ENCODE results near the gene UBB.

UBB gene

DNA sequence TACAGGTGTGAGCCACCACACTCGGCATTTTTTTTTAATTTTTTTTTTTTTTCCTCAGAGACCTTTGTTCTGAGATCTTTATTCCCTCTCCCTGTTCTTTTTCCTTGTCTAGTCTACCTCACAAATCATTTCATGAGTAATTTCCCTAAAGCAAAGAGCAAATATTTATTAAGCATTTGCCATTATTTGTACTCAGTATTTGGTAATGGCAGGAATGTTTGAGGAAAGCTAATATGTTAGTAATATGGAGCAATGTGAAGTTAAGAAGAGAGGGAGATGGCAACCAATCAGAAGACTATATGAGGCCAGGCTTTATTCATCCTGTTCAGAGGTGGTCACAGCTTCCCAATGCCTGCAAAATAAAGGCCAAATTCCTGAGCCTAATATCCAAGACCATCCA lies 40.9 kb upstream of the UBB start:
- Histone ChIP-seq H3K9me2 (replicated peaks; ENCODE audit: control insufficient read depth, low read length) (no peaks in the 10 kb centered on the region), H3K4me2 (ENCODE audit: low read length) (no peak overlapping the region), H3K4me3 (ENCODE audit: low read length) (no peak overlapping the region), H3K27ac (ENCODE audit: low read depth, low read length) (no peak overlapping the region), H3K36me3 (ENCODE audit: control insufficient read depth, low read length) (peaks cover 16% of the 10 kb centered on the region), H4K20me1 (ENCODE audit: control insufficient read depth, insufficient read depth, low read depth, low read length) (no peaks in the 10 kb centered on the region), H3K4me1 (ENCODE audit: control insufficient read depth, low read length) (no peaks in the 10 kb centered on the region), H3F3A (ENCODE audit: control insufficient read depth, insufficient read depth) (peaks cover 4% of the 10 kb centered on the region; the same call in 1 of the 2 replicates), H3K79me2 (ENCODE audit: control insufficient read depth, low read length) (no peaks in the 10 kb centered on the region), H3K9me3 (ENCODE audit: control insufficient read depth, insufficient read depth, low read length) (no peaks in the 10 kb centered on the region), H3K27me3 (ENCODE audit: control insufficient read depth, low read length) (no peaks in the 10 kb centered on the region)
- no peak for TF ChIP-seq CTCF (IDR thresholded peaks at IDR 0.05; ENCODE audit: low read depth, low read length, poor library complexity, severe bottlenecking)
- TF ChIP-seq EZH2phosphoT487 (IDR thresholded peaks at IDR 0.05; ENCODE audit: borderline replicate concordance, low read length) = no peak

DNA sequence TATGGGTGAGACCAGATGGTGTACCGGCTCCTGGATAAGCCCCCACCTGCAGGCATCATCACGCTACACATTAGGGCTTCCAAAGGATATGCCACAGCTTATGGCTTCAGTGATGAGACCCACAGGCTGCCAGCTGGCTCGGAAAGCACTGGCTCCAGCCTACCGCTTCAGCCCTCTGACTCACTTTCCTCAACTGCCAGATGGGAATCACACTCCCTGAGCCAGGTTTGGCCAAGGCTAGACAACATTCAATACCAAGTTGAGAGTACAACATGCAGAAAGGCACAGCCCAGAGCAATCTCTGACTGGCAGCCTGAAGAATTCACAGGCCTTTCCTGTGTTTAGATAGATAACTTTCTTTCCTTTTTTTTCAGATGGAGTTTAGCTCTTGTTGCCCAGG lies 37.9 kb upstream of the UBB start:
- H3K36me3 ChIP-seq (ENCODE audit: control insufficient read depth, low read length) = peaks cover 35% of the 10 kb centered on the region
- no peaks in the 10 kb centered on the region for H3K27me3 ChIP-seq (ENCODE audit: control insufficient read depth, low read length)
- H3K4me1 ChIP-seq (ENCODE audit: control insufficient read depth, low read length) = no peaks in the 10 kb centered on the region
- H3K4me2 ChIP-seq (ENCODE audit: low read length) = no peak overlapping the region
- peaks cover 4% of the 10 kb centered on the region; the same call in 1 of the 2 replicates for H3F3A ChIP-seq (ENCODE audit: control insufficient read depth, insufficient read depth)
- H3K9me3 ChIP-seq (ENCODE audit: control insufficient read depth, insufficient read depth, low read length) = no peaks in the 10 kb centered on the region
- no peaks in the 10 kb centered on the region for H3K9me2 ChIP-seq (replicated peaks; ENCODE audit: control insufficient read depth, low read length)
- no peak overlapping the region for H3K4me3 ChIP-seq (ENCODE audit: low read length)
- H3K27ac ChIP-seq (ENCODE audit: low read depth, low read length) = no peak overlapping the region
- no peak for TF ChIP-seq CTCF (IDR thresholded peaks at IDR 0.05; ENCODE audit: low read depth, low read length, poor library complexity, severe bottlenecking)
- no peak for TF ChIP-seq EZH2phosphoT487 (IDR thresholded peaks at IDR 0.05; ENCODE audit: borderline replicate concordance, low read length)
- no peaks in the 10 kb centered on the region for H3K79me2 ChIP-seq (ENCODE audit: control insufficient read depth, low read length)
- no peaks in the 10 kb centered on the region for H4K20me1 ChIP-seq (ENCODE audit: control insufficient read depth, insufficient read depth, low read depth, low read length)

- Histone ChIP-seq H4K20me1 (ENCODE audit: control insufficient read depth, insufficient read depth, low read depth, low read length) (no peaks in the 10 kb centered on the region), H3K36me3 (ENCODE audit: control insufficient read depth, low read length) (peaks cover 39% of the 10 kb centered on the region), H3K27me3 (ENCODE audit: control insufficient read depth, low read length) (no peaks in the 10 kb centered on the region), H3K4me1 (ENCODE audit: control insufficient read depth, low read length) (no peaks in the 10 kb centered on the region), H3F3A (ENCODE audit: control insufficient read depth, insufficient read depth) (peaks cover 4% of the 10 kb centered on the region; the same call in 1 of the 2 replicates), H3K9me2 (replicated peaks; ENCODE audit: control insufficient read depth, low read length) (no peaks in the 10 kb centered on the region), H3K79me2 (ENCODE audit: control insufficient read depth, low read length) (no peaks in the 10 kb centered on the region), H3K9me3 (ENCODE audit: control insufficient read depth, insufficient read depth, low read length) (no peaks in the 10 kb centered on the region), H3K4me3 (ENCODE audit: low read length) (no peak overlapping the region), H3K4me2 (ENCODE audit: low read length) (no peak overlapping the region), H3K27ac (ENCODE audit: low read depth, low read length) (no peak overlapping the region)
- TF ChIP-seq EZH2phosphoT487 (IDR thresholded peaks at IDR 0.05; ENCODE audit: borderline replicate concordance, low read length) = no peak
- TF ChIP-seq CTCF (IDR thresholded peaks at IDR 0.05; ENCODE audit: low read depth, low read length, poor library complexity, severe bottlenecking) = no peak
Observed at GRCh38 chr17:16343569-16343968, 37.3 kb upstream of the UBB start.
